Muscle of leg (tissue), 11 donors: ENCODE data around the gene SERGEF. TPM values are rescaled to one million over a fixed set of nuclear protein-coding genes. Genes with fewer than 3 reads are reported as not detected.

Experiments used
- DNase-seq: peaks from one replicate; pipeline ENCODE4 v3.0.0; 2013
- H3K27ac ChIP-seq: one replicate; pipeline ENCODE4 v1.5.1; 2013; ENCODE audit warnings: mild to moderate bottlenecking, low read length, control low read depth
- H3K27me3 ChIP-seq: one replicate; pipeline ENCODE4 v1.6.1; 2013; ENCODE audit warnings: low read length; ENCODE audit not compliant: control insufficient read depth, insufficient read depth
- H3K36me3 ChIP-seq: one replicate; pipeline ENCODE4 v1.6.1; 2013; ENCODE audit warnings: low read length; ENCODE audit not compliant: control insufficient read depth, insufficient read depth
- H3K4me1 ChIP-seq: one replicate; pipeline ENCODE4 v1.6.1; 2013; ENCODE audit warnings: low read length; ENCODE audit not compliant: control insufficient read depth, insufficient read depth
- H3K4me3 ChIP-seq: one replicate; pipeline ENCODE4 v1.5.1; 2013; ENCODE audit warnings: low read length, control low read depth
- H3K9me3 ChIP-seq: replicated peaks from 2 replicates; pipeline ENCODE4 v1.6.1; 2013; ENCODE audit warnings: low read depth, low read length; ENCODE audit not compliant: control insufficient read depth
- WGBS: methylation state at CpG from one replicate; pipeline ENCODE4 v1.1.5; 2013; ENCODE audit warnings: missing lambda C conversion rate; ENCODE audit not compliant: insufficient coverage; 5-methylcytosine and 5-hydroxymethylcytosine counted together
- polyA plus RNA-seq, 8 donors: library from polyadenylated mRNA; unstranded; fragments of 120-200 nt; gene quantifications; one replicate each; pipeline versions ENCODE4 v1.2.1 to v1.2.3, GENCODE V29; 2013; ENCODE audit warnings: inconsistent platforms in 1 of 8, low replicate concordance in 1 of 8; ENCODE audit not compliant: insufficient read length in 8 of 8, insufficient read depth in 1 of 8
- total RNA-seq: library from RNA; stranded (reverse); fragments of 120-200 nt; gene quantifications from one replicate; pipeline ENCODE4 v1.2.4, GENCODE V29; 2013

SERGEF gene
- total and polyA plus RNA-seq, 9 donors = 8.8 to 15.7 (median 11.9) TPM

DNA sequence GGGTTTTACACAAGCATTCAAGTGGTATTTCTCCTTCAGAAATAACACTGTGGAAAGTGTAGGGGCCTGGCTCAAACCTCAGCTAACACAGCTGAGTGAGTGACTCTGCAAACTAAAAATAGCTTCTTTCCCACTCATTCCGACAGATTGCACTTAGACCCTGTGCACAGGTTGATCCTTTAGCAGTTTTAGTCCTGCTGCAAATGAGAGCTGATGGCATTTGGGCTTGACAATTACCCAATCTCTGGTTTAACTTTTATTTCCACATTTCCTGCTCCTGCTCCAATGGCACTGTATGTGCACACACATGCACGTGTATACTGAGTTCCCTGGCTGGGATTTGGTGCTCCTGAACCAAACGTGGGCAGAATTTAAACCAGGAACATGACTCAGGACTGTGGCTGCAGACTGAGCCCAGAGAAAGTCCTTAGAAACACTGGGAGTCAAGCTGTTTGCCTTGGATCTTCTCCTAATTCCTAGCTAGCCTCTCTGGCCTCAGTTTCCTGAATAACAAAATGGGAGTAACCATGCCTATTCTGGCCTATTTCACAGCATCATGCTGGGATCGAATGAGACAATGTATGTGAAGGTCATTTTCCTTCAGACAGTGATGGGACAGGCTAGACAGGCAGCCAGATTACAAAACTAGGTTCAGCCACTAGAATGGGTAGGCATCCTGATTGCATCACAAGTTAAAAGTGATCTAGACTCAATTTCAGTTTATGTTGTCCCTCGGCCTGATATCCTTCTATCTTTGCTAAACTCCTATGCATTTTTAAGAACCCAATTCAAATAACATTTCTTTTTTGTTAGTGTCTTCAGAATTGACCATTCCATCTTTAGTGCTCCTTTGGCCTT lies 58.2 kb downstream of the SERGEF start:
- 52% methylated on average over 4 of the region's 5 CpGs for WGBS
- DNase-seq = peak; percentile 53
- H3K36me3 ChIP-seq = no peaks in the 10 kb centered on the region

DNA sequence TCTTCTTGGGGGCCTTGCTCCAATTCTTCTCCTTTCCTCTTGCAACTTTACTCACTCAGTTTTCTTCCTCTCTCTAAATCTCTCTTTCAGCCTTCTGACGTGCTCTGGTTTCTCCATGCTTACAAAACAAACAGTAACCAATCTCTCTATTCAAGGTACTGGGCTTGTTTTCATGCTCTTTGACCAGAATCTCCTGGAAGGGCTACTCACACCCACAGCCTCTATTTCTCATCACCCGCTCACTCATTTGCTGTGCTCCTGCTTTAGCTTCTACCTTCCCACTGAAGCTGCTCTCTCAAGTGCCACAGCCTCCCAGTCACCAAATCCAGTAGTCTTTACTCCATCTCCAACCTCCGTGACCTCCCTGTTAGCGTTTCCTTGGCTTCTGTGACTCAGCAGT lies 60.4 kb downstream of the SERGEF start:
- WGBS = 64% methylated on average over 4 of the region's 4 CpGs
- no peak for DNase-seq
- Histone ChIP-seq H3K27me3 (no peaks in the 10 kb centered on the region), H3K4me3 (no peak overlapping the region), H3K27ac (no peak overlapping the region), H3K9me3 (no peaks in the 10 kb centered on the region), H3K36me3 (no peaks in the 10 kb centered on the region), H3K4me1 (peaks cover 6% of the 10 kb centered on the region)

More for the DNA sequence above, 58.2 kb downstream of the SERGEF start:
- H3K27ac ChIP-seq = no peak overlapping the region
- peaks cover 6% of the 10 kb centered on the region for H3K4me1 ChIP-seq
- no peaks in the 10 kb centered on the region for H3K9me3 ChIP-seq
- no peak overlapping the region for H3K4me3 ChIP-seq
- no peaks in the 10 kb centered on the region for H3K27me3 ChIP-seq

DNA sequence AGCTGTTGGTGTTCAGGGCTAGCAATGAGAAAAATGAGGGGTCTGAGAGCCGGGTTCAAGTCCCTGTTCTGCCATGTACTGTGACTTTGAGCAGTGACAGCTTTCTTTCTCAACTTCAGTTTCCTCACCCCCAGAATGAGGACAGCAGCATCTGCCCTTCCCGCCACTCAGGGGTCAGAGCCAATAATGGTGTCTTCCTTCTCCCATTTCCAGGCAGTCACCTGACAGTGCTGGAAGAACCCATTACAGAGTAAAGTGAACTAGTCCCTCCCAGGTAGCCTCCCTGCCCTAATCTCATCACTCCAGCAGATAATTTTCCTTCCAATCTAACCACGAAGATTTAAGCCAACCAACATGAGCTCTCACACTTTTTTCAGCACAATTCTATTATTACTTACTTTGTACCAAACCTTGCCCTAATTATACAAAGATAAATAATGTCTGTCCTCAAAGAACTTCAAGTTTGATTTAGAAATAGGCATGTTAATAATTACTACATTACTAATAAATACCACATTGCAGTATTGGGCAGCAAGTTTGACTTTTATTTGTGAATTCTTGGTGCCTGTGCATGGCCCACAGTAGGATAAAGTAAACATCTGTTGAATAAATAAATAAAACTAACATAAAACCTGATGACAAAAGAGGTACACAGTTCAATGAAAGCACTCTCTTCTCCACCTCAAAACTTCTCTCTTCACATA lies 61.0 kb downstream of the SERGEF start:
- Histone ChIP-seq H3K27ac (no peak overlapping the region), H3K9me3 (no peaks in the 10 kb centered on the region), H3K27me3 (no peaks in the 10 kb centered on the region), H3K4me3 (no peak overlapping the region), H3K4me1 (peaks cover 6% of the 10 kb centered on the region), H3K36me3 (no peaks in the 10 kb centered on the region)
- no peak for DNase-seq
- whole genome bisulfite sequencing = 79% methylated on average over 2 of the region's 3 CpGs

DNA sequence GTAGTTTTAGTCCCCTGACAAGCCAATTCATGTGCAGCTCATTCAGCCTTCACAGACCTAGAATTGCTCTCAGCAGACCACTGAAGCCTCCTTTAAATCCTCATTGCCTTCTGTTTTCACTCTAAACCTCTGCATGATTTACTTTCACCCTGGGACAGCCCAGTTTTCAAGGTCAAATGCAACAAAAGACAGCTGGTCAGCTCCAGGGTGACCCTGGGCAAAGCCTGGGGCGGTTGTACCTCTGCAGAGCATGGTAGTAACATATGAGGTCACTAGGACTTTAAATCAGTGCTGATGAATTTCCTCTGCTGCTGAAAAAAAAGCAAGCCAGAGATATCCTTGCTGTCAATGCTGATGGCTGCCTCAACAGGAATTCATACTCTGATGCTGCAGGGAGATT lies 62.2 kb downstream of the SERGEF start:
- H3K27ac ChIP-seq = no peak overlapping the region
- WGBS = 75% methylated on average over 1 of the region's 1 CpG
- H3K4me3 ChIP-seq = no peak overlapping the region
- no peaks in the 10 kb centered on the region for H3K27me3 ChIP-seq
- no peak for DNase-seq
- H3K36me3 ChIP-seq = no peaks in the 10 kb centered on the region
- H3K4me1 ChIP-seq = peaks cover 6% of the 10 kb centered on the region
- H3K9me3 ChIP-seq = no peaks in the 10 kb centered on the region

DNA sequence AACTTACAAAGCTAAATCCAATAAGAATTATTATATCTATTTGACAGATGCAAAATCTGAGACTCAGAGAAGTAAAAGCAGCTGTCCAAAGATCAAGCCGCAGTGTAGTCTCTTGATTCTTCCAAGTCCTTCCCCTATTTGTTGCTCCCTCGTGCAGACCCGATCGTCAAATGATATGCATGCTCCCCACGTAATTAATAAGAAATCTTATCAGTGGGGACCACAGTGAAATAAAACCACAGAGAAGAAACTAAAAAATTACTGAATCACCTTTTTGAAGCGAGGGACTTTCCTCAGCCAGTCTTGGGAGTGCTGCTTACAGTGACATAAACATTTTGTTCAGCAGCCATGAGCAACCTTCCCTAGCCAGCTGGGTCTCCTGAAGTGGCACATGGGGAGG lies 64.6 kb downstream of the SERGEF start:
- H3K36me3 ChIP-seq = no peaks in the 10 kb centered on the region
- no peak for DNase-seq
- H3K4me1 ChIP-seq = no peaks in the 10 kb centered on the region
- no peak overlapping the region for H3K4me3 ChIP-seq
- H3K9me3 ChIP-seq = no peaks in the 10 kb centered on the region
- H3K27me3 ChIP-seq = no peaks in the 10 kb centered on the region
- WGBS = 67% methylated on average over 1 of the region's 6 CpGs
- H3K27ac ChIP-seq = no peak overlapping the region

DNA sequence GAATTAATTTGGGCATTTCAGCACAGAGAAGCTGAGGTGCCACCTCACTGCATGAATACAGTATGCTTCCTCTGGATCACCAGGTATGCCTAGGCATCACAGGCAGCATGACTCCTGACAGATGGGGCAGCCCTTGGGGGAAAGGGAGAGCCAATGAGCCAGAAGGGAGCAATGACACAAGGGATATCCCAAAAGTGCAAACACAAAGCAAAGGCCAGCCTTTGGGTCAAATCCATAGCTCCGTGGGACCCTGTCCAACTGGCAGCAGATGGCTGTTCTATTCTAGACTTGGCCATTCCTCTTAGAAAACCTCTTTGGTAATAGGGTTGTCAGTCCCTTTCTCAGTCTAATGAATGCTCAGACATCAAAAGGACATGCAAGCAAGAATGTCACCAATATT lies 73.3 kb downstream of the SERGEF start:
- no peaks in the 10 kb centered on the region for H3K36me3 ChIP-seq
- no peak overlapping the region for H3K4me3 ChIP-seq
- DNase-seq = no peak
- no CpG with 5 or more reads among the region's 1 CpG for WGBS
- H3K4me1 ChIP-seq = no peaks in the 10 kb centered on the region
- H3K27me3 ChIP-seq = no peaks in the 10 kb centered on the region
- no peaks in the 10 kb centered on the region for H3K9me3 ChIP-seq
- H3K27ac ChIP-seq = no peak overlapping the region

DNA sequence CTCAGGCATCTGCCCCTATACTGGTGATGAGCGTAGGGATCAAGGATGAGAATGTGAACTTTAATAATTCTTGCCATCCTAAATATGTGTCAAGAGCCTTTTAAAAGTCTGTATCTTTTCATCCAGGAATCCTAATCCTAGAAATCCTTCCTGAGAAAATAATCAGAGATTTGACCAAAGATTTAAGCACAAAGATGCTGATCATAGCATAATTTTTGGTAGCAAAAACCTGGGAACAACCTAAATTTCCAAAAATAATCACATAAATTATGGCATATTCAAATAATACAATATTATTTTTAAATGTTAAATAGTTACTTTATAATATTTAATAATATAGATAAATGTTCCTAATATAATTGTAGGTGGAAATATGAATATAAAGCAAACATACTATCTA lies 76.1 kb downstream of the SERGEF start:
- no CpG with 5 or more reads among the region's 1 CpG for WGBS
- Histone ChIP-seq H3K9me3 (no peaks in the 10 kb centered on the region), H3K36me3 (no peaks in the 10 kb centered on the region), H3K4me1 (no peaks in the 10 kb centered on the region), H3K27ac (no peak overlapping the region), H3K4me3 (no peak overlapping the region), H3K27me3 (no peaks in the 10 kb centered on the region)
- DNase-seq = no peak

DNA sequence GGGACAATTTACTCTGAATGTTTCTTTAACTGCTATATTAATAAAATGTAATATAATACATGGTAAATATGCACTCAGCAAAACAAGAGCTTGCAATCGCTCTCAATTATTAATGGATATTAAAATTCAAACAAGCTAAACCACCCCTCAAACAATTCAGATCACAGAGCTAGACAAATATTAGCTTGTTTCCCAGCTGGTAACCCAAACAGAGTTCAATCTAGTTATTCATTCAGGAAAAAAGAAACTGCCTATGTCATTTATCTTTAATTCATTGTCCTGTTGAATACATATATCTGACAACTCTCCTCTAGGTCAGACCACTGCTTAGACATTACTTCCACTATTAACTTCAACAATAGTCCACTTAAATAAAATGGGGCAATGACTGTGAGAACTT lies 78.7 kb downstream of the SERGEF start:
- DNase-seq = no peak
- WGBS = no CpG with 5 or more reads among the region's 1 CpG
- Histone ChIP-seq H3K27me3 (no peaks in the 10 kb centered on the region), H3K4me3 (no peak overlapping the region), H3K36me3 (no peaks in the 10 kb centered on the region), H3K4me1 (no peaks in the 10 kb centered on the region), H3K27ac (no peak overlapping the region), H3K9me3 (no peaks in the 10 kb centered on the region)

DNA sequence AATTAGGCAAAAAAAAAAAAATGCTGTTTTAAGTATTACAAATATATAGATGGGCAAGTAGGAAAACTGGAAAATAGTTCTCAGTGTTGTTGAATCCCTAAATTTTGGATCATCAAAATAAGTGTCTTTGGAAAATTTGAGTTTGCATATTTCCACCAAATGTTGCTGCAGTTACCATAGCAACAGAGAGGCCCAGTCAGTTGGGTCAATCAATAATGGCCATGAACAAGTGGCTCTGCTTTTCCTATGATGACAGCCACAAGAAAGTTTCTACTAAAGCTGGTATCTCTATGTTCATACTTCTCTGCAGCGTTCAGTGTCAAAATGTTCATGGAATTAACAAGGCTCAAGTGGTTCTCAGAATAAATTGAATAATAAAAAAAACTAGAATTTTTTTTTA lies 79.1 kb downstream of the SERGEF start:
- WGBS = no CpG with 5 or more reads among the region's 1 CpG
- DNase-seq = peak; percentile 58
- H3K36me3 ChIP-seq = no peaks in the 10 kb centered on the region
- no peaks in the 10 kb centered on the region for H3K27me3 ChIP-seq
- H3K4me1 ChIP-seq = no peaks in the 10 kb centered on the region
- H3K27ac ChIP-seq = no peak overlapping the region
- no peaks in the 10 kb centered on the region for H3K9me3 ChIP-seq
- no peak overlapping the region for H3K4me3 ChIP-seq

DNA sequence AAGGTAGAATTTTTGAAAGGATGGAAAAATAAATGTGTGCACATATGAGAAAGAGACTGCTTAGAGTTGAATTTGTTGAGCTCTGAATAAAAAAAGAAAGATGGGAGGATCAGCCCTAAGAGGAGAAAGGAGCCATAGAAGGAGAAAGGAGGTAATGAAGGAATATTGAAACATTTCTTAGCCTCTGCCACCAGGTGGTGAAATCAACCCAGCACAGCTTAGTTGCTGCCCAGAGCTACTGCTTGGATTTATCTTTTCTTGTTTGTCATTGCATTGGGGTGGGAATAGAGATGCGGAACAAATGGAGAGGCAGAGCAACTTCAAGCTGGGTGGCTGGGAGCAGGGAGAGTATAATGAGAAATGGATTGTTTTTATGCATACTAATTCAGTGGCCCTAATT lies 80.4 kb downstream of the SERGEF start:
- whole genome bisulfite sequencing = no CpG with 5 or more reads among the region's 1 CpG

More for the DNA sequence above, 80.4 kb downstream of the SERGEF start:
- Histone ChIP-seq H3K4me1 (peaks cover 2% of the 10 kb centered on the region), H3K4me3 (no peak overlapping the region), H3K27ac (no peak overlapping the region), H3K36me3 (no peaks in the 10 kb centered on the region), H3K27me3 (no peaks in the 10 kb centered on the region), H3K9me3 (no peaks in the 10 kb centered on the region)
- no peak for DNase-seq
